Stimulated activated effector memory CD8-positive, alpha-beta T cell treated with anti-CD3 and anti-CD28 coated beads, Interleukin-12 subunit alpha, Interleukin-12 subunit beta, amount 100 ng/mL, for 72 hours (primary cell): ENCODE data around the gene AIFM1.

Experiments
- ATAC-seq: fragments of 150-1000 bp; cut with Tn5 transposase; 2 replicates; pipeline ENCODE4 v1.10.0; 2021
- DNase-seq, 2 donors: peaks; one replicate each; pipeline ENCODE4 v3.0.0; 2021 to 2022; ENCODE audit warnings: low spot score in 2 of 2
- H3K27ac Mint-ChIP-seq: one replicate; pipeline ENCODE4 v1.8.0; 2022; ENCODE audit warnings: mild to moderate bottlenecking, mixed read lengths
- H3K36me3 Mint-ChIP-seq: one replicate; pipeline ENCODE4 v1.8.0; 2022; ENCODE audit warnings: mild to moderate bottlenecking, mixed read lengths
- H3K4me1 Mint-ChIP-seq: one replicate; pipeline ENCODE4 v1.8.0; 2022; ENCODE audit warnings: mixed read lengths
- H3K4me3 Mint-ChIP-seq: one replicate; pipeline ENCODE4 v1.8.0; 2022; ENCODE audit warnings: mild to moderate bottlenecking, mixed read lengths
- H3K9me3 Mint-ChIP-seq: one replicate; pipeline ENCODE4 v1.8.0; 2022; ENCODE audit warnings: mixed read lengths

Gene AIFM1

DNA sequence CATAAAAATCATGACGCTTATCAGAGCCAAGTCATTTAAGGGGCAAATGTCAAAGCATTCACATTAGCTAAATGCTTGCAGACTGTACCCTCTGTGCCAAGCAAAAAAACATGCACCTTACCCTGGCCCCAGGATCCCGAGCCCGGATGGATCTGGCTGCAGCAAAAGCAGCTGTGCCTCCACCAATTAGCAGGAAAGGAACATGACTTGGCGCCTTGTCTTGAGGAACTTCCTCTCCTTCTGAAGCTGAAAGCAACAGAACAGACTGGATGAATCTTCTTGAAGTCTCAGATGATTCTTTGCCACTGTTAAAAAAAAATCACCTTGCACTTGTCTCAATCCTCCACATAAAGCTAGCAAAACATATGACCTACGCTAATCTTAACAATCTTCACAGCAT lies 18.0 kb downstream of the AIFM1 start:
- Mint-ChIP-seq H3K4me1 (peaks cover 10% of the 10 kb centered on the region), H3K9me3 (no peaks in the 10 kb centered on the region), H3K36me3 (peaks cover 73% of the 10 kb centered on the region), H3K4me3 (no peak overlapping the region), H3K27ac (no peak overlapping the region)
- ATAC-seq (no peak), DNase-seq (no peak)

DNA sequence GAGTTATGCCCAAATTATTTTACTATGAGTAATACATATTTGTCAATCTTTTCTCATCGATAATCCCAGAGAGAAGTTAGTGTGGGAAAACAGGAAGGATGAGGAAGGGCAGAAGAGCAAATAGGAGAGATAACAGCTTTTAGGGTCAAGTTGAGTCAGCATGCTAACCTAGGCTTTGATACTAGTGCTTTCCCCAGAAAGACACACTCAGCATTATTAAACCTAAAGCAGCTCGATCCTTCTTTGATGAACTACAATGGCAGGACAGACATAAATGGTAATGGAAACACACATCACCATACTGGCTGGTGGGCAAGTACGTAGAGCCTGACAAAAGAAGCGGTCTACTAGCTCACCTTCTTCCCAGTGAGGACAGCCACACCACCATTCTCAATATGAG lies 20.5 kb downstream of the AIFM1 start:
- Mint-ChIP-seq H3K9me3 (no peaks in the 10 kb centered on the region), H3K27ac (no peak overlapping the region), H3K36me3 (peaks cover 79% of the 10 kb centered on the region), H3K4me3 (no peak overlapping the region), H3K4me1 (peaks cover 4% of the 10 kb centered on the region)
- DNase-seq (no peak), ATAC-seq (no peak)

DNA sequence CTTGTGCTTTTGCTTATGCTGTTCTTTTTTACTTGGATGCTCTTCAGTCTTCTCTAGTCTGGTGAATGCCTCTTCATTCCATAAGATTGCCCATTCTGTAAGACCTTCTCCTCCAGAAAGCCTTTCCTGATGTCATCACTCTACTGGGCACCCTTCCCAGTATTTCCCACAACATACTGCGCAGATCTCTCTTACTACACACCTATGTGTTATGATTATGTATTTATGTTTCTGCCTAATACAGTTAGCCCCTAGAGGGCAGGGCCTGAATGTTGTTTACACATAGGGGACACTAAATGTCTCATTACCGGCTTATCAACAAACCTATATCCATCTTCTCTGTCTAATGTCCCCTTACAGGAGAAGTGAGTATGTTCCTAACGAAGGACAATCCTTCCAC lies 21.1 kb downstream of the AIFM1 start:
- no peak for ATAC-seq
- Mint-ChIP-seq H3K4me1 (peaks cover 4% of the 10 kb centered on the region), H3K36me3 (peaks cover 78% of the 10 kb centered on the region), H3K4me3 (no peak overlapping the region), H3K27ac (no peak overlapping the region), H3K9me3 (no peaks in the 10 kb centered on the region)
- DNase-seq: no peak

DNA sequence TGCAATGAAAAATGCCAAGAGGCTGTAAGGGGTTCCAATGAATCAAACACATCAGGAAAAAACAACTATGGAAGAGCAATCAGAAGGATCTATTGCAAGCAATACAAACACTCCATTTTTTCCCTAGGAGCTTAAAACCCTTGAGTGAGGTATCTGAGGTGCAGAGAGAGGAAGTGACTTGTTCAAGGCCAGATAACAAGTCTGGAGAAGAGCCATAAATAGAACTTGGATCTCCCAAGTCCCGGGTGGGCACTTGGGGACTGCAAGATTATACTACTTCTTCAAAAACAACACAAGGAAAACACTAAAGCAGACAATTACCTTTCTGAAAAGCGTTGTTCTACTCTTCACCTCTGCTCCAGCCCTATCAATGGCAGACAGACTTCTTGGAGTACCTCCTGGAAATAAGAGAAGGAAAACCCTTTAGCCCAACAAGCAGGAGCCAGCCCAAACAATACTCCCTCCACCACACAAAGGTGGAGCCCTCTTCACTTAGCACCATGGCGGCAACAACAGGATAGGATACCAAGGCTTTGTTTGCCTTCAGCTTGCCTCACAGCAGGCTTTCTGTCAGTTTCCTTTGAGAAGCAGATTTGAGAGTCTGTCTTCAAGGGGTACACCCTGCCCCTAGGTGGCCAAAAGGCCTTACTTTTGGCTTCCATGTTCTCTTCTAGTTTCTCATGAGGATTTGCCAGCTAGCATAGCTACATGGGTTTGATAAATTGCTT lies 26.0 kb downstream of the AIFM1 start:
- Mint-ChIP-seq H3K27ac (peak overlapping the region; percentile 52), H3K4me3 (no peak overlapping the region), H3K9me3 (no peaks in the 10 kb centered on the region), H3K4me1 (peaks cover 4% of the 10 kb centered on the region), H3K36me3 (peaks cover 80% of the 10 kb centered on the region)
- no peak for ATAC-seq
- no peak for DNase-seq

DNA sequence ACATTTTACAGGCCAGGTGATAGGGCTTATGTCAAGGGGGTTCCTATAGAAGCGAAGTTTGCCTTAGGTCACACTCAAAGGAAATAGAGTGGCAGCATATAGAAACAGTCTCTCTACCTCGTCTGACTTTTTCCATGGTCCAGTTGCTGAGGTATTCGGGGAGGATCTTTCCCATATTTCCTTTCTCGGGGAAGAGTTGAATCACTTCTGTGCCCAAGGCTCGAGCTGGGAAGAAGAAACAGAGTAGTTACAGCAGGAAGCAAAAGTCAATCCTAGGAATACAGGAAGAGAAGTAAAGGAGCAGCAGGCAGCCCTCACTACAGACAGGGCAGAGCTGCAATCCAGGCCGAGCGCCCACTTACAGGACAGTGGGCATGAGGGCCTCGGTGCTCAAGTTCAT lies 28.7 kb downstream of the AIFM1 start:
- peaks cover 78% of the 10 kb centered on the region for H3K36me3 Mint-ChIP-seq
- H3K4me1 Mint-ChIP-seq: no peaks in the 10 kb centered on the region
- DNase-seq: no peak
- no peaks in the 10 kb centered on the region for H3K9me3 Mint-ChIP-seq
- no peak for ATAC-seq
- no peak overlapping the region for H3K4me3 Mint-ChIP-seq
- no peak overlapping the region for H3K27ac Mint-ChIP-seq

DNA sequence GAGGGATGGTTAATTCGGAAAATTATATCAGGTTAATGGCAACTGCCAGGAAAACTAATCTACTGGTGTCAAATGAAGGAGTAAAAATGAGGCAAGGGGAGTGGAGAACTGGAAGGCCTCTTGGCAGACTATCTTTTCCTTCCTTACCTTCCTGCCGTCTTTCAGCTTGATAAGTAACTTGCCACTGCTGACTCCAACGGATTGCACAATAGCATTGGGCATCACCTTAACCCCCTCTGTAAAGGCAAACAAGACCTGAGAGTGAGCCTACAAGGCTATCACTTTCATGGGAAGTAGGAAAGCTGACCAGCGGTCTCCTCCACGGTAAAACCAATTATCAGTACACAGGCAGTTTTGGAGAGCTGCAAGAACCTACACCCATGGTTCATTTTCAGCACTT lies 29.1 kb downstream of the AIFM1 start:
- DNase-seq (no peak), ATAC-seq (no peak)
- no peaks in the 10 kb centered on the region for H3K9me3 Mint-ChIP-seq
- H3K4me1 Mint-ChIP-seq: no peaks in the 10 kb centered on the region
- no peak overlapping the region for H3K4me3 Mint-ChIP-seq
- no peak overlapping the region for H3K27ac Mint-ChIP-seq
- peaks cover 78% of the 10 kb centered on the region for H3K36me3 Mint-ChIP-seq

DNA sequence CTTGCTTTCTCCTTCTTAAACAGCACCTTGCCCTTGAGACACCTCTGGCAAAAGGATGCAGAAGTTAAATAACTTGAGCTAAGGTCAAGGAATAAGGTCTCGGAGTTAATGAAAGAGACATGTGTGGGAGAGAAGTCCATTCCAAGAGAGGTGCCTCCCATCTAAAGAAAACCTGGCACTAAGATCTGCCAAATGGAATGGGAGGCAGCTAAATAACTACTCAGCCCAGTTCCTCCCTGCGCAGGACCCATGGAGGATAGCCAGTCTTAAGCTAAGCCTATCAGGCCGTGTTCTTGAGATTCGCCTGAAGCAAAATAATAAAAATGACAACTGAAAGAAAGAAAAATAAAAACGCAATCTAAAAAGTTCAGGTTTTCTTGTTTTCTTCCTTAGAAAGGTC lies 34.7 kb downstream of the AIFM1 start:
- Mint-ChIP-seq H3K9me3 (no peaks in the 10 kb centered on the region), H3K27ac (no peak overlapping the region), H3K36me3 (peaks cover 80% of the 10 kb centered on the region), H3K4me1 (no peaks in the 10 kb centered on the region), H3K4me3 (no peak overlapping the region)
- no peak for DNase-seq
- no peak for ATAC-seq

DNA sequence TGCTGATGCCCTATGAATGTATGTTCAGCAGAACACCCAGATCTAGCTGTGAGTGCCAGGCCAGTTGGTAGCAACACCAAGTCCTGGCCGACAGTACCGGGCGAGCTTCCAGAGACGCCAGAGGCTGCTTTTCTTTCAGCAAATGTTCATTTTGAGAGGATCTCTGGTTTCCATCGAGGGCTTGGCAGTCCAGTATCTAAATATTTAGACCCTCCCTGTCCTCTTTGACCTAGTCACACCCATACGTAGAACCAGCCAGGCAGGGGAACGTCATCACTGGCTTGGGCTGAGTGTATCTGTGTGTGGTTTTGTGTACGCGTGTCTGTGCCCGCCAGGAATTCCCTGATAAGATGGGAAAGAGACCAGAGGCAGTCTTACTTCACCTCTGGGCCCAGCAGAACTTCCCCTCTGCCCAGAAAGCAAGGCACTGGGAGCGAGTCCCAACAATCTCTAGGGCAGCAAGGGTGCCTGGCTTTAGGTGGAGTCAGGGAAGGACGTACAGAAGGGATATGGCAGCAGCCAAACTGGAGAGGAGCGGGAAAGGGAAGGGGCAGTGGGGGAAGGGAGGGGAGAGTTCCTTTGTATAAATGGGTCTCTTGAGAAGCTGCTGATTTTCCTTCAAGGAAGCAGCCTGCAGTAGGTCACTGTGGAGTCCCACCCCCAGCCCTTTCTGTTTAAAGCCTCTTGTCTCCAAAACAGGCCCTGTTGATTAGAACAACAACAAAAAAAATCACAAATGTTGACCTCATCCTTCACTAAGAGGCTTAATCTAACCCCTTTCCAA lies 40.4 kb downstream of the AIFM1 start:
- no peak for DNase-seq
- Mint-ChIP-seq H3K36me3 (peaks cover 30% of the 10 kb centered on the region), H3K4me1 (peaks cover 2% of the 10 kb centered on the region), H3K4me3 (no peak overlapping the region), H3K9me3 (no peaks in the 10 kb centered on the region), H3K27ac (no peak overlapping the region)
- ATAC-seq: no peak

DNA sequence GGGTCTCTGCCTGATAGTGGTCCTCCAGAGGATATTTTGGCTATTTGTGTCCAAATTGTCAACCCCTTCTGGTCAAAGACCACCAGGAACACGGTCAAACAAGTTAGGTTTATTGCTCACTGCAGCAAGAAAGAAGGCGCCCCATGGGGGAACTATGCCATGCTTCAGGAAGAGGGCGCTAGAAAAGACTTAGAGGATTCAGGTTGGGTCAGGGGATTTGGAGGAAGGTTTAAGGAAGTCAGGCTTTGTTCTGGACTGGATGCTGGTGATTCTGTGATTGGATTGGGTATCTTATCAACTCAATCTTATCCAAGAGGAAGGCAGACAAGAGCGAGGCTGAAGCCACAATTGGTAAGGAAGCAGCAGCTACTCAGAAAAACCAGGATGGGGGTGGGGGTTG lies 41.1 kb downstream of the AIFM1 start:
- peaks cover 9% of the 10 kb centered on the region for H3K4me1 Mint-ChIP-seq
- DNase-seq (no peak), ATAC-seq (no peak)
- H3K4me3 Mint-ChIP-seq: no peak overlapping the region
- H3K27ac Mint-ChIP-seq: no peak overlapping the region
- peaks cover 26% of the 10 kb centered on the region for H3K36me3 Mint-ChIP-seq
- no peaks in the 10 kb centered on the region for H3K9me3 Mint-ChIP-seq

DNA sequence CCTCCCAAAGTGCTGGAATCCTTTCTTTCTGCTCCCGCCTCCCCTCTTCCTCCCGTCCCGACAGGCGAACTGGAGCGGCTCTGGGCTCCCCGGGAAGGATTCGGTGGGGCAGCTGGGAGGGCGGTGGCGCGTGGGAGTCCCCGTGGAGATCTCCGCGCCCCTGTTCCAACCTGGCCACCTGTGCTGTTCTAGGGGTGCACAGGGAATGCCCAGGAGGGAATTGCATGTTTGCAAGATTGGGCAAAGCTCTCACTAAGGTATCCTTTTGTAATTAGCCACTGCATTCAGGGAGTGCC lies 44.2 kb downstream of the AIFM1 start:
- ATAC-seq: no peak
- peak overlapping the region; percentile 65 for H3K27ac Mint-ChIP-seq

DNA sequence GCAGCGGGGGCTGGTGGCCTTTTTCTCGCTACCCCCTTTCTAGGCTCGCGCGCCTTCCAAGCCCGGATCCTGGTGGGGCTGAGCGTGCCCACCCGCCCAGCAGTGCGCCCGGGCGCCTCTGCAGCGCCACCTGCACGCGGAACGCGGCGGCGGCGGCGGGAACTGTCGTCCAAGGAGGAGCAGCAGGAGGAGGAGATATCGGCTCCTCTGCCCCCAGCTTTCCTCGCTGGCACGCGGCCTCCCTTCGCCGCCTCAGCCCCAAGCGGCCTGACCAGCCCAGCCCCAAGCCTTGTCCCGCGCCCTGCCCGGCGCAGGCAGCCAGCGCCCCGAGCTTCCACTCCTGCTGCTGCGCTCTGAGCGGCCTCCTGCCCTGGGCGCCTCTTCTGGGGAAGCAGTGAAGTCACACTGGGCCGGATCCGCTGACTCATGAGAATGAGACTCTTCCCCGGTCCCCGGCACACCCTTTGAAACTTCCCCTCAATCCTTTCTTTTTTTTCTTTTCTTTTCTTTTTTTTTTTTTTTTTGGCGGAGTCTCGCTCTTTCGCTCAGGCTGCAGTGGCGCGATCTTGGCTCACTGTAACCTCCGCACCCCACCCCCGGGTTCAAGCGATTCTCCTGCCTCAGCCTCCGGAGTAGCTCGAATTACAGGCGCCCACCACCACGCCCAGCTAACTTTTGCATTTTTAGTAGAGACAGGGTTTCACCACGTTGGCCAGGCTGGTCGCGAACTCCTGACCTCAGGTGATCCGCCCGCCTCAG lies 44.7 kb downstream of the AIFM1 start:
- H3K9me3 Mint-ChIP-seq: no peaks in the 10 kb centered on the region
- peak; percentile 60 to 77 for DNase-seq
- peak overlapping the region; percentile 67 for H3K4me3 Mint-ChIP-seq
- H3K27ac Mint-ChIP-seq: peak overlapping the region; percentile 65
- peaks cover 35% of the 10 kb centered on the region for H3K4me1 Mint-ChIP-seq
- no peaks in the 10 kb centered on the region for H3K36me3 Mint-ChIP-seq
- ATAC-seq: peak; percentile 88

More for the DNA sequence above, 44.2 kb downstream of the AIFM1 start:
- H3K9me3 Mint-ChIP-seq: no peaks in the 10 kb centered on the region
- H3K4me3 Mint-ChIP-seq: peak overlapping the region; percentile 67
- no peaks in the 10 kb centered on the region for H3K36me3 Mint-ChIP-seq
- peaks cover 35% of the 10 kb centered on the region for H3K4me1 Mint-ChIP-seq
- no peak for DNase-seq

DNA sequence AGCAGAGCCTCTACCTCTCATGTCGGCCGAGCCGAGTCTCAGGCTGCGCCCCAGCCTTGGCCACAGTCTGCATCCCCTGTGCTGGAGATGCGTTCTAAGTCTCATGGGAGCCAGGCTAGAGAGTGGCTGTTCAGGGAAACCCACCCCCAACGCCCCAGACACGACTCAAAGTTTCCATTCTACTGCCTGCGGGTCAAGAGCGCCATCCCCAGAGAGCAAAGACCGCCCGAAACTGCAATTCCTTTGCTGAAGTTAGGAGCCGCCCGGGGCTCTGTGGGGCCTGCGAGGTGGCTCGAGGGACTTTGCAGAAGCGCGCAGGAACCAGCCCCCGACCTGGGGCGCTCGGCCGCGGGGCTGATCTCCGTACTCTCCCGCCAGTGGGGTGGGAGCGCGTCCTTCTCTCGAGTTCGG lies 45.3 kb downstream of the AIFM1 start:
- DNase-seq: no peak
- H3K4me3 Mint-ChIP-seq: peak overlapping the region; percentile 67
- peaks cover 39% of the 10 kb centered on the region for H3K4me1 Mint-ChIP-seq
- peak overlapping the region; percentile 65 for H3K27ac Mint-ChIP-seq
- H3K36me3 Mint-ChIP-seq: no peaks in the 10 kb centered on the region
- peak; percentile 52 for ATAC-seq
- no peaks in the 10 kb centered on the region for H3K9me3 Mint-ChIP-seq

DNA sequence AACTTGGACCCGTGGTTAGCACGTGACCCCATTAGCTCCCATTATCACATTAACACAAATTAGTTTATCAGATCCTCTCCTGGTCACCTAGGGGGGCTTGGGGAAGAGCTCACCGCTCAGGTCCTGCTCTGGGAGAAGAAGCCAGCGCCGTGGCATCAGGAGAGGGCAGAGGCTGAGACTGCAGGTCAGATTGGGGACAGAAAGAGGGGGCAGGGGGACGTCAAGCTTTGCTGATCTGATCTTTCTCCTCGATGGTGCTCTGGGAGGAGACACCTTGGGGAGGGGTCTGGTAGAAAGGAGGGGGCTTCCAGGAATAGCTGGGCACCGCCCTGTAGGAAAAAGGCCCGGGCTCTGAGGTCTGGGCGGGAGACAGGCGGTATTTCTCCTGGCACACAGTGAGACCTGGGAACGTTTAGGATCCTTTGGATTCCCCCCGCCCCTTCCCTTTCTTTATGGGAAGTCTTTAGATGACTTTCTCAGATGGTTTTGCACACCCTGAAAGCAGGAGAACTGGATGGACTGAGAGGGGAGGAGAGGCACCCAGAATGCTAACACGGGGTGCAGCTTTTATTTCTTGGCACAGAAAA lies 46.2 kb downstream of the AIFM1 start:
- Mint-ChIP-seq H3K27ac (peak overlapping the region; percentile 65), H3K36me3 (no peaks in the 10 kb centered on the region), H3K4me3 (peak overlapping the region; percentile 67), H3K4me1 (peaks cover 49% of the 10 kb centered on the region), H3K9me3 (no peaks in the 10 kb centered on the region)
- ATAC-seq (no peak), DNase-seq (no peak)

DNA sequence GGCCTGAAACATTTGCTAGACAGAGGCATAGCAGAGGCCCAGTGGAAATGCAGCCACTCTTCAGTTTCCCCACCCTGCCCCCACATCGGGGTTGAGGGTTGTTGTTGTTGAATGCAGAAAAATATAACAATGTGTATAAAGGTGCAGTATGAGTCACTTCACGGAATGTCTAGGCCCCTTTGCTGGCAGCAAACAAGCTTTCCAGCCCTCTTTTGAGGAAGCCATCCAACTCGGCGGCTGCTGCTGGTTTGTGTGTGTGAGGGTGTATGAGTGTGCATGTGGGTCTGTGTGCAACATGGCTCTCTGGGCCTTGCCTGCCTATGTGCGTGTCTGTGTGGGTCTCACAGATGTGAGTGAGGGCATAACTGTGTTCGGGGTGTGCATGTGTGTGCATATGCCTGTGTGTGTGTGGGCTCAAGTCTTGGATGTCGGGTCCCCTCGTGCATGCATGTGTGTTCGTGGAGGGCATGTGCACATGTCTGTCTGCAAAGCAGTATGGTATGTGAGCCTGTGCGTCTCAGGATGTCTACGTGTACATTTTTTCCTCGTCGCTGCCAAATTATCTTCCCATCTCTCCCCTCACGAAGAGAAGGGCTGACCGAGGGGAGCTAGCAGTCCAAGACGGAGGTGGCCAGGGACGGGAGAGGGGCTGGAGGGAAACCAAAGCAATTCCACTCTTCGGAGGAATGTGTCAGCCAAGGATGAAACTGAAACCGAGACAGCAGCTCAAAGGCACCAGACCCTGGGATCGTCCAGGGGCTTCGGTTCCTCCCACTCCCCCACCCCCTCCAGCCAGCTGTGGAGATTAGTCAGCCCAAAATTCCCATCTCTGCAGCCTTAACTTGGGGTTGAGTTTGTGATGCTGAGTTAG lies 47.0 kb downstream of the AIFM1 start:
- H3K27ac Mint-ChIP-seq: peak overlapping the region; percentile 52
- H3K36me3 Mint-ChIP-seq: no peaks in the 10 kb centered on the region
- H3K9me3 Mint-ChIP-seq: no peaks in the 10 kb centered on the region
- DNase-seq (no peak), ATAC-seq (peak; percentile 61)
- peaks cover 55% of the 10 kb centered on the region for H3K4me1 Mint-ChIP-seq
- peak overlapping the region; percentile 67 for H3K4me3 Mint-ChIP-seq

DNA sequence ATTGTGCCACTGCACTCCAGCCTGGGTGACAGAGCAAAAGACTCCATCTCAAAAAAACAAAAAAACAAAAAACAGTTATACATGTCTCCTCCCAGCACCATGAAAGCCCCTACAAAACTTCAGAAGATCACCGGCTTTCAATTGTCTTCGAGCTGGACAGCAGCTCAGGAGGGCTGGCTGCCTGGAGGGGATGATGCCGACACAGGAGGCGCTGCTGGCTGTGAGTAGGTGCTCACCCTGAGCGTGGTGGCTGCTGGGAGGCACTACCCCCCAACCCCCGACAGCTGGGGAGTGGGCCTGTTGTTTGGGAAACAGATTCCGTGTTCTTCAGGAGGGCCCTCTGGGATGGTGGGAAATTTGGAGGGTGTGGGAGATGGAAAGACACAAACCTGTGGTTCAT lies 48.5 kb downstream of the AIFM1 start:
- peak overlapping the region; percentile 52 for H3K27ac Mint-ChIP-seq
- no peaks in the 10 kb centered on the region for H3K36me3 Mint-ChIP-seq
- H3K4me3 Mint-ChIP-seq: no peak overlapping the region
- H3K4me1 Mint-ChIP-seq: peaks cover 55% of the 10 kb centered on the region
- ATAC-seq: no peak
- no peaks in the 10 kb centered on the region for H3K9me3 Mint-ChIP-seq
- DNase-seq: no peak
